ENCODE data around the gene ATRX.

DNA sequence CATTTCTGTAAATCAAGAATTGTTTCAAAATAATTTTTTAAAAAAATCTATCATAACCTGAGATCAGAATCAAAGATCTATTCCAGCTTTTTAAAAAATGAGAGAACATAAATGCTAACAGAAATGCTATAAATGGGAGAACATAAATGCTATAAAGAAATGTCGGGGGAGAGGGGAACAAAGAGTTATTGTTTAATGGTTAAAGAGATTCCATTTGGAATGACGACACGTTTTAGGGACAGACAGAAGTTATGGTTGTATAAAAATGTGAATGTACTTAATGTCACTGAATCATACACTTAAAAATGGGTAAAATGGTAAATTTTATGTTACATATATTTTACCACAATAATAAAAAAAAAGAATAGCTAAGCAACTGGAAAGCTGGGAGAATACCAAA is 127.1 kb downstream of the ATRX start:
- TF ChIP-seq POLR2AphosphoS5 (IDR thresholded peaks at IDR 0.05; ENCODE audit: insufficient read depth in 1 of 2, low read depth in 1 of 2): no peak
- TF ChIP-seq, protein P1, sequence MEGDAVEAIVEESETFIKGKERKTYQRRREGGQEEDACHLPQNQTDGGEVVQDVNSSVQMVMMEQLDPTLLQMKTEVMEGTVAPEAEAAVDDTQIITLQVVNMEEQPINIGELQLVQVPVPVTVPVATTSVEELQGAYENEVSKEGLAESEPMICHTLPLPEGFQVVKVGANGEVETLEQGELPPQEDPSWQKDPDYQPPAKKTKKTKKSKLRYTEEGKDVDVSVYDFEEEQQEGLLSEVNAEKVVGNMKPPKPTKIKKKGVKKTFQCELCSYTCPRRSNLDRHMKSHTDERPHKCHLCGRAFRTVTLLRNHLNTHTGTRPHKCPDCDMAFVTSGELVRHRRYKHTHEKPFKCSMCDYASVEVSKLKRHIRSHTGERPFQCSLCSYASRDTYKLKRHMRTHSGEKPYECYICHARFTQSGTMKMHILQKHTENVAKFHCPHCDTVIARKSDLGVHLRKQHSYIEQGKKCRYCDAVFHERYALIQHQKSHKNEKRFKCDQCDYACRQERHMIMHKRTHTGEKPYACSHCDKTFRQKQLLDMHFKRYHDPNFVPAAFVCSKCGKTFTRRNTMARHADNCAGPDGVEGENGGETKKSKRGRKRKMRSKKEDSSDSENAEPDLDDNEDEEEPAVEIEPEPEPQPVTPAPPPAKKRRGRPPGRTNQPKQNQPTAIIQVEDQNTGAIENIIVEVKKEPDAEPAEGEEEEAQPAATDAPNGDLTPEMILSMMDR (IDR thresholded peaks at IDR 0.05): no peak
